Neuronal stem cell (in vitro differentiated cells): ENCODE measurements around the gene OBP2A.

ENCODE experiments used
- DNase-seq: peaks from one replicate; pipeline ENCODE4 v3.0.0-alpha.2; 2013; ENCODE audit warnings: low spot score
- H2AFZ ChIP-seq: one replicate; pipeline ENCODE4 v1.6.1; 2013; ENCODE audit warnings: mild to moderate bottlenecking, low read length, inconsistent platforms
- H2AK5ac ChIP-seq: 2 replicates; pipeline ENCODE4 v1.6.1; 2013; ENCODE audit warnings: low read depth, mild to moderate bottlenecking, inconsistent platforms, low read length, moderate library complexity, mixed read lengths
- H2BK120ac ChIP-seq: 2 replicates; pipeline ENCODE4 v1.6.1; 2013; ENCODE audit warnings: low read depth, mild to moderate bottlenecking, inconsistent platforms, low read length, moderate library complexity, mixed read lengths
- H2BK12ac ChIP-seq: one replicate; pipeline ENCODE4 v1.6.1; 2013; ENCODE audit warnings: low read length, inconsistent platforms
- H2BK15ac ChIP-seq: 2 replicates; pipeline ENCODE4 v1.6.1; 2013; ENCODE audit warnings: mild to moderate bottlenecking, low read length, inconsistent platforms, mixed read lengths
- H2BK5ac ChIP-seq: one replicate; pipeline ENCODE4 v1.6.1; 2013; ENCODE audit warnings: inconsistent platforms, mild to moderate bottlenecking, low read length, moderate library complexity
- H3K14ac ChIP-seq: one replicate; pipeline ENCODE4 v1.6.1; 2013; ENCODE audit warnings: low read length, inconsistent platforms
- H3K18ac ChIP-seq: 2 replicates; pipeline ENCODE4 v1.6.1; 2013; ENCODE audit warnings: low read length, inconsistent platforms
- H3K23ac ChIP-seq: 2 replicates; pipeline ENCODE4 v1.6.1; 2013; ENCODE audit warnings: low read depth, mild to moderate bottlenecking, mixed read lengths, low read length, inconsistent platforms; ENCODE audit not compliant: poor library complexity
- H3K27ac ChIP-seq: replicated peaks from 3 replicates; pipeline ENCODE4 v1.5.1; 2013; ENCODE audit warnings: low read length, inconsistent platforms
- H3K27me3 ChIP-seq, 3 experiments: 2 replicates each; pipeline ENCODE4 v1.6.1; 2013; ENCODE audit warnings: low read length in 3 of 3, mild to moderate bottlenecking in 2 of 3, inconsistent platforms in 1 of 3, low read depth in 1 of 3, mixed read lengths in 1 of 3, moderate library complexity in 1 of 3; ENCODE audit not compliant: control insufficient read depth in 3 of 3, insufficient read depth in 3 of 3
- H3K36me3 ChIP-seq, 2 donors: replicated peaks in 1 of 2; 2 replicates each; pipeline ENCODE4 v1.6.1; 2013; ENCODE audit warnings: low read length in 2 of 2; ENCODE audit not compliant: control insufficient read depth in 2 of 2, insufficient read depth in 2 of 2
- H3K4ac ChIP-seq: 2 replicates; pipeline ENCODE4 v1.6.1; 2013; ENCODE audit warnings: inconsistent platforms, mild to moderate bottlenecking, low read length, moderate library complexity
- H3K4me1 ChIP-seq, 2 donors: 1 replicate in 1 of 2; 2 replicates in 1 of 2; pipeline ENCODE4 v1.6.1; 2013; ENCODE audit warnings: low read length in 2 of 2, low read depth in 1 of 2; ENCODE audit not compliant: control insufficient read depth in 2 of 2, insufficient read depth in 1 of 2
- H3K4me2 ChIP-seq: one replicate; pipeline ENCODE4 v1.6.1; 2013; ENCODE audit warnings: mild to moderate bottlenecking, low read length, inconsistent platforms; ENCODE audit not compliant: insufficient read depth, poor library complexity, severe bottlenecking
- H3K4me3 ChIP-seq, 2 donors: 2 replicates each; pipeline ENCODE4 v1.5.1; 2013; ENCODE audit warnings: low read length in 2 of 2, mild to moderate bottlenecking in 2 of 2, inconsistent platforms in 1 of 2, moderate library complexity in 1 of 2
- H3K79me1 ChIP-seq: one replicate; pipeline ENCODE4 v1.6.1; 2013; ENCODE audit warnings: low read depth, mild to moderate bottlenecking, inconsistent platforms, low read length, moderate library complexity
- H3K9ac ChIP-seq: one replicate; pipeline ENCODE4 v1.6.1; 2013; ENCODE audit warnings: mild to moderate bottlenecking, low read depth, low read length, inconsistent platforms; ENCODE audit not compliant: poor library complexity
- H3K9me3 ChIP-seq, 2 donors: replicated peaks in 1 of 2; 2 replicates each; pipeline versions ENCODE3 to v1.6.1; 2013; ENCODE audit warnings: low read length in 2 of 2, mild to moderate bottlenecking in 2 of 2, inconsistent platforms in 1 of 2, low read depth in 1 of 2, mixed read lengths in 1 of 2, moderate library complexity in 1 of 2; ENCODE audit not compliant: control insufficient read depth in 2 of 2, insufficient read depth in 1 of 2
- H4K8ac ChIP-seq: one replicate; pipeline ENCODE4 v1.6.1; 2013; ENCODE audit warnings: low read depth, mild to moderate bottlenecking, inconsistent platforms, low read length, moderate library complexity
- H4K91ac ChIP-seq: one replicate; pipeline ENCODE4 v1.6.1; 2013; ENCODE audit warnings: low read length, low read depth, mild to moderate bottlenecking, inconsistent platforms; ENCODE audit not compliant: poor library complexity
- WGBS, 2 donors: extraction: QIAGEN DNeasy Blood & Tissue Kit; methylation state at CpG; one replicate each; pipeline ENCODE4 v1.1.7; 2013; ENCODE audit warnings: missing lambda C conversion rate in 2 of 2, mixed read lengths in 1 of 2; ENCODE audit not compliant: insufficient read length in 2 of 2, insufficient replicate concordance in 1 of 2; ENCODE audit errors: extremely low coverage in 2 of 2; 5-methylcytosine and 5-hydroxymethylcytosine counted together

OBP2A gene

GRCh38 chr9:135590486-135591079 is 44.7 kb downstream of the OBP2A start:
- Histone ChIP-seq H2BK5ac (no peak overlapping the region), H2AFZ (no peak overlapping the region), H3K9ac (no peak overlapping the region), H4K91ac (no peak overlapping the region), H3K27ac (no peak overlapping the region), H3K4me2 (no peak overlapping the region), H3K14ac (peak overlapping the region; percentile 38), H3K4ac (peak overlapping the region; percentile 37), H3K23ac (peak overlapping the region; percentile 31), H3K4me3 (no peak overlapping the region), H3K9me3 (peaks cover 0 to 5% of the 10 kb centered on the region in 2 donors), H3K18ac (peak overlapping the region; percentile 71), H3K79me1 (no peaks in the 10 kb centered on the region), H2BK12ac (no peak overlapping the region), H2BK120ac (no peak overlapping the region), H3K4me1 (peaks cover 0 to 6% of the 10 kb centered on the region in 2 donors), H4K8ac (no peak overlapping the region), H2BK15ac (no peak overlapping the region), H3K27me3 (no peaks in the 10 kb centered on the region), H2AK5ac (peak overlapping the region; percentile 81), H3K36me3 (no peaks in the 10 kb centered on the region)
- no peak for DNase-seq
- no CpG with 5 or more reads among the region's 25 CpGs for WGBS, 2 donors

DNA sequence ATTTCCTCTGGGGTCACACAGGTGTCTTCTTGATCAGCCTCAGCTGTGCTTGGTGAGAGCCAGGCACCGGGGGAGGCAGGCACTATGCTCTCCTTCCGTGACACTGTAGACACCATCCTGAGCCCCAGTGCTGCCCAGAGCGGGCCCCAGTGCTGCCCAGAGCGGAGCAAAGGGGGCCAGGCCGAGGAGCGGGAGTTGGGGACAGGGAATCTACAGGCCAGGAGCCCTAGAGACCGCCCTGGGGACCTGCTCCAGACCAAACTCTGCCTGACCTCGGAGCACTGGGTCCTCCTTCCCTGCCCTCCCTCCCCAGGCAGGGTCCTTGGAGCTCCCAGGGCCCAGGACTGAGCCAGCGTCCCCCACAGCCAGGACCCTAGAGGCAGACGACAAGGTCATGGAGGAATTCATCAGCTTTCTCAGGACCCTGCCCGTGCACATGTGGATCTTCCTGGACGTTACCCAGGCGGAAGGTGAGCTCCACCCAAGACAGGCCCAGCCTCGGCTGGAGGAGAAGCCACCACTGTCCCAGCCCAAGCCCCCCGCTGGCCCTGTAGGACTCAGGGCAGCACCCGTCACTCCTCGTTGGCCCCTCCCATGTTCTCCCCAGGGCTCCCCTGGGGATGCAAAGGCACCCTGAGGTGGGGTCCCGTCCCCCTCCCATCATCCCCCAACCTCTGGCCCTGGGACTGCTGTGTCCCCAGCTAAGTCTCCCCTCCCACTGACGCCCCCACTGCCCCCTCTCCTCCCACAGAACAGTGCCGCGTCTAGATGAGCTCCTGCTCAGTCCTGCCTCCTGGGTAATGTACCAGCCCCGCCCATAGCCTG is 45.8 kb downstream of the OBP2A start:
- Histone ChIP-seq H3K9ac (no peak overlapping the region), H3K36me3 (no peaks in the 10 kb centered on the region), H3K79me1 (no peaks in the 10 kb centered on the region), H3K4me3 (no peak overlapping the region), H3K4me1 (peaks cover 0 to 6% of the 10 kb centered on the region in 2 donors), H3K4me2 (no peak overlapping the region), H3K9me3 (peaks cover 0 to 5% of the 10 kb centered on the region in 2 donors), H4K91ac (no peak overlapping the region), H3K18ac (peak overlapping the region; percentile 53), H2BK12ac (no peak overlapping the region), H3K27me3 (no peaks in the 10 kb centered on the region), H3K23ac (no peak overlapping the region), H3K27ac (no peak overlapping the region), H2BK15ac (no peak overlapping the region), H3K14ac (no peak overlapping the region), H4K8ac (no peak overlapping the region), H2AK5ac (no peak overlapping the region), H3K4ac (no peak overlapping the region), H2BK5ac (peak overlapping the region; percentile 87), H2AFZ (no peak overlapping the region), H2BK120ac (no peak overlapping the region)
- no CpG with 5 or more reads among the region's 22 CpGs for WGBS, 2 donors
- DNase-seq: no peak

GRCh38 chr9:135592331-135592590 is 46.3 kb downstream of the OBP2A start:
- no peak overlapping the region for H4K8ac ChIP-seq
- H2BK5ac ChIP-seq: no peak overlapping the region
- no CpG with 5 or more reads among the region's 5 CpGs for WGBS, 2 donors
- no peak overlapping the region for H3K23ac ChIP-seq
- H3K18ac ChIP-seq: no peak overlapping the region
- no peaks in the 10 kb centered on the region for H3K27me3 ChIP-seq
- H2BK120ac ChIP-seq: no peak overlapping the region
- H3K36me3 ChIP-seq: no peaks in the 10 kb centered on the region
- H2AK5ac ChIP-seq: no peak overlapping the region
- H3K4me3 ChIP-seq: no peak overlapping the region
- no peak overlapping the region for H2BK12ac ChIP-seq
- H2BK15ac ChIP-seq: no peak overlapping the region
- DNase-seq: no peak
- peaks cover 0 to 5% of the 10 kb centered on the region in 2 donors for H3K9me3 ChIP-seq
- H3K9ac ChIP-seq: no peak overlapping the region
- no peaks in the 10 kb centered on the region for H3K79me1 ChIP-seq
- H4K91ac ChIP-seq: no peak overlapping the region
- H2AFZ ChIP-seq: no peak overlapping the region
- peaks cover 0 to 5% of the 10 kb centered on the region in 2 donors for H3K4me1 ChIP-seq
- H3K14ac ChIP-seq: no peak overlapping the region
- no peak overlapping the region for H3K27ac ChIP-seq
- no peak overlapping the region for H3K4ac ChIP-seq
- H3K4me2 ChIP-seq: no peak overlapping the region

DNA sequence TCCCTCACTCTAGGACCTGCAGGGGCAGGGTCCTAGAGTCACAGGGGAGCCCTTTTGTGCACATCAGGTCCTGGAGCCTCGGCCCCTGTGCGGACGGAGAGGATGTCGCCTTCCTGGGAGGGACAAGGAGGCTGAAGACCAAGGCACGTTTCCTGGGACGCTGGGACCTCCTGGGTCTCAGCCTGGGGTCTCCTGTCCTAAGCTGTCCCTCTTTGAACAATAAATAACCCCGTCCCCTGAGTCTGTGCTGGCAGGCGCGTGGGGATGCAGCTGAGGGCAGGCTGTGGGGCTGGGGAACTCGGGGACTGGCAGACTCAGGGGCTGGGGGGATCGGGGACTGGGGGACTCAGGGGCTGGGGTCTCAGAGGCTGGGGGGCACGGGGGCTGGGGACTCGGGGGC is 46.7 kb downstream of the OBP2A start:
- Histone ChIP-seq H3K14ac (no peak overlapping the region), H4K8ac (no peak overlapping the region), H2BK120ac (no peak overlapping the region), H3K4ac (no peak overlapping the region), H2BK5ac (no peak overlapping the region), H2AFZ (no peak overlapping the region), H3K27me3 (no peaks in the 10 kb centered on the region), H2BK12ac (no peak overlapping the region), H3K4me1 (peaks cover 0 to 2% of the 10 kb centered on the region in 2 donors), H3K23ac (no peak overlapping the region), H3K79me1 (no peaks in the 10 kb centered on the region), H3K4me2 (no peak overlapping the region), H3K18ac (no peak overlapping the region), H3K4me3 (no peak overlapping the region), H3K9me3 (peaks cover 0 to 5% of the 10 kb centered on the region in 2 donors), H2BK15ac (no peak overlapping the region), H4K91ac (no peak overlapping the region), H3K9ac (no peak overlapping the region), H3K36me3 (no peaks in the 10 kb centered on the region), H2AK5ac (no peak overlapping the region), H3K27ac (no peak overlapping the region)
- no peak for DNase-seq
- no CpG with 5 or more reads among the region's 13 CpGs for WGBS, 2 donors
